Thymus (tissue), 11 donors: ENCODE data around the gene SLC33A1. TPM values are rescaled to one million over a fixed set of nuclear protein-coding genes. Genes with fewer than 3 reads are reported as not detected.

Source experiments
- DNase-seq, 9 donors: peaks; one replicate each; pipeline ENCODE4 v3.0.0-alpha.2; 2013; ENCODE audit warnings: low spot score in 9 of 9, low read depth in 6 of 9, missing footprints in 1 of 9
- H3K27ac ChIP-seq, 2 donors: one replicate each; pipeline ENCODE4 v1.5.1; 2013; ENCODE audit warnings: control low read depth in 1 of 2, low read depth in 1 of 2, low read length in 1 of 2, mild to moderate bottlenecking in 1 of 2, moderate library complexity in 1 of 2
- H3K27me3 ChIP-seq, 2 donors: one replicate each; pipeline ENCODE4 v1.5.1; 2013; ENCODE audit warnings: low read length in 1 of 2; ENCODE audit not compliant: control insufficient read depth in 2 of 2, insufficient read depth in 1 of 2
- H3K36me3 ChIP-seq, 2 donors: one replicate each; pipeline ENCODE4 v1.5.1; 2013; ENCODE audit warnings: low read length in 1 of 2, mild to moderate bottlenecking in 1 of 2, moderate library complexity in 1 of 2; ENCODE audit not compliant: control insufficient read depth in 2 of 2, insufficient read depth in 2 of 2
- H3K4me1 ChIP-seq, 2 donors: one replicate each; pipeline ENCODE4 v1.5.1; 2013; ENCODE audit warnings: low read length in 2 of 2; ENCODE audit not compliant: control insufficient read depth in 2 of 2, insufficient read depth in 2 of 2
- H3K4me3 ChIP-seq, 2 donors: one replicate each; pipeline ENCODE4 v1.5.1; 2013; ENCODE audit warnings: low read length in 2 of 2, control low read depth in 1 of 2, mild to moderate bottlenecking in 1 of 2
- H3K9me3 ChIP-seq, 2 donors: one replicate each; pipeline ENCODE4 v1.5.1; 2013; ENCODE audit warnings: low read length in 1 of 2, mild to moderate bottlenecking in 1 of 2; ENCODE audit not compliant: control insufficient read depth in 2 of 2, insufficient read depth in 1 of 2
- WGBS: extraction: QIAGEN DNeasy Blood & Tissue Kit; methylation state at CpG from one replicate; pipeline ENCODE4 v1.1.7; 2013; 5-methylcytosine and 5-hydroxymethylcytosine counted together
- polyA plus RNA-seq: library from polyadenylated mRNA; stranded (reverse); fragments of 200-250 nt; gene quantifications from one replicate; pipeline ENCODE4 v1.2.3, GENCODE V29; 2013
- total RNA-seq: library from RNA; stranded (reverse); fragments of 120-200 nt; gene quantifications from one replicate; pipeline ENCODE4 v1.2.4, GENCODE V29; 2013
- donor health status: healthy.

SLC33A1 gene
- total and polyA plus RNA-seq, 2 donors, result 13.9 to 26.6 TPM

DNA sequence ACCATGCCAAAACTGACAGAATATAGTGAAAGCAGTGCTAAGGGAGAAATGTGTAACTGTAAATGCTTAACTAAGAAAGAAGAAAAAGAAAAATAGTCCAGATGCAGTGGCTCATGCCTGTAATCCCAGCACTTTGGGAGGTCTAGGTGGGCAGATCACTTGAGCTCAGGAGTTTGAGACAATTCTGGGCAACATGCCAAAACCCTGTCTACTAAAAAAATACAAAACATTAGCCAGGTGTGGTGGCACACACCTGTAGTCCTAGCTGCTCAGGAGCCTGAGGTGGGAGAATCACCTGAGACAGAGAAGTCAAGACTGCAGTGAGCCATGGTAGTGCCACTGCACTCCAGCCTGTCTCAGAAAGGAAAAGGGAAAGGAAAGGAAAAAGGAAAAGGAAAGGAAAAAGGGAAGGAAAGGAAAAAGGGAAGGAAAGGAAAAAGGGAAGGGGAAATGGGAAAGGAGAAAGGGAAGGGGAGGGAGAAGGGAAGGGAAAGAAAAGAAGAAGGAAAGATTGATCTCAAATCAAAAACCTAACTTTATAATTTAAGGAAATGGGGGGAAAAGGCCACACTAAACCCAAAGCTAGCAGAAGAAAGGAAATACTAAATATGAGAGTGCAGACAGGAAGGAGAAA is 68.4 kb downstream of the SLC33A1 start:
- H3K27me3 ChIP-seq, result no peaks in the 10 kb centered on the region
- DNase-seq, result no peak

DNA sequence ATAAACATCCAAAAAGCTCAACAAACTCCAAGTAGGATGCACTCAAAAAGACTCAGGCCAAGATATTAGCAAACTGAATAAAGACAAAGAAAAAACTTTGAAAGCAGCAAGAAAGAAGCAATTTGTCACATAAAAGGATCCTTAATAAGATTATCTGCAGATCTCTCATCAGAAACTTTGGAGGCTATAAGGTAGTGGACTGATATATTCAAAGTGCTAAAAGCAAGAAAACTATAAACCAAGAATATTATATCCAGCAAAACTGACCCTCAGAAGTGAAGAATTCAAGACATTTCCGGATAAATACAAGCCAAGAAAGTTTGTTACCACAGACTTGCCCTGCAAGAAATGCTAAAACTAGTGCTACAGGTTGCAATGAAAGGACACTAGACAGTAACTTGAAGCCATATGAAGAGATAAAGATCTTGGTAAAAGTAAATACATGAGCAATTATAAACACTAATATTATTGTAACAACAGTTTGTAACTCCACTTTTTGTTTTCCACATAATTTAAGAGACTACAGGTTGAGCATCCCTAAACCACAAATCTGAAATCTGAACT is 71.8 kb downstream of the SLC33A1 start:
- DNase-seq, result no peak
- 98% methylated on average over 1 of the region's 1 CpG for WGBS
- H3K4me3 ChIP-seq, result no peak overlapping the region
- no peaks in the 10 kb centered on the region for H3K4me1 ChIP-seq
- H3K9me3 ChIP-seq, result peaks cover 0 to 3% of the 10 kb centered on the region in 2 donors
- peaks cover 0 to 2% of the 10 kb centered on the region in 2 donors for H3K36me3 ChIP-seq
- no peaks in the 10 kb centered on the region for H3K27me3 ChIP-seq
- H3K27ac ChIP-seq, result no peak overlapping the region

More for the DNA sequence above, 68.4 kb downstream of the SLC33A1 start:
- Histone ChIP-seq H3K36me3 (peaks cover 0 to 2% of the 10 kb centered on the region in 2 donors), H3K9me3 (peaks cover 0 to 3% of the 10 kb centered on the region in 2 donors), H3K27ac (no peak overlapping the region), H3K4me1 (no peaks in the 10 kb centered on the region), H3K4me3 (no peak overlapping the region)

DNA sequence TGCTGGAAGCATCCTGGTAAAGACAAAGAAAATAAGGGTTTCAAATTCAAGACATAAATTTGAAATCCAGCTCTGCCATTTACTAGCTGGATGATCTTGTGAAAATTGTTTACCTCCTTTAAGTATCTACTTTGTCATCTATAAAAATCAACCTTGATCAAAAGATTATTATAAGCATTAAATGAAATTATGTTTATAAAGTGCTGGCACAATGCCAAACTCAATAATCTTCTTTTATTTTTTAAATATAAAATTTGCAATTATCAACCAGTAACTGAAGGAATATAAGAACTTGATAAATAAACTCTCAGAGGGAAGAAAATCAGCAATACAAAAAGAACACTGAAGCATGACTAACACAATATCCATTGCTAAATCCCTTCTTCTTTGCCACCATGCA is 73.9 kb downstream of the SLC33A1 start:
- Histone ChIP-seq H3K4me3 (no peak overlapping the region), H3K27ac (no peak overlapping the region), H3K9me3 (peaks cover 0 to 3% of the 10 kb centered on the region in 2 donors), H3K36me3 (peaks cover 0 to 2% of the 10 kb centered on the region in 2 donors), H3K4me1 (no peaks in the 10 kb centered on the region), H3K27me3 (no peaks in the 10 kb centered on the region)
- no peak for DNase-seq

DNA sequence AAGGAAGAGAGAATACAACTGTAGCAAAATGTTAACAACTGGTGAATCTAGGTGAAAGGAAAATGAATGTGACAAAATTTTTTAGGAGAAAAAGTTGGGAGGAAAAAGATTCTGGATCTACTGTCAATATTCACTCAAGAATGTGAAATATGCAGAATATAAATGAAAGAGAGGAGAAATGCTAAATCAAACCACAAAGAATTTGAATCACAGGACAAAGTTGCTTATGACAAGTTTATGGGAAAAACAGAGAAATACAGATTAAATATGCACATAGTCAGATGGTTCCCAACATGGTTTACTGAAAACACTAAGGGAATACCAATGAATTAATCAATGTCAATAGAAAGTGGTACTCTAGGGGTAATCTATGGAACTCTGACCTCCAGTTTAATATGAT is 75.8 kb downstream of the SLC33A1 start:
- peaks cover 0 to 3% of the 10 kb centered on the region in 2 donors for H3K9me3 ChIP-seq
- H3K27me3 ChIP-seq, result no peaks in the 10 kb centered on the region
- DNase-seq, result no peak
- no peak overlapping the region for H3K27ac ChIP-seq
- no peaks in the 10 kb centered on the region for H3K4me1 ChIP-seq
- H3K36me3 ChIP-seq, result peaks cover 0 to 2% of the 10 kb centered on the region in 2 donors
- H3K4me3 ChIP-seq, result no peak overlapping the region

DNA sequence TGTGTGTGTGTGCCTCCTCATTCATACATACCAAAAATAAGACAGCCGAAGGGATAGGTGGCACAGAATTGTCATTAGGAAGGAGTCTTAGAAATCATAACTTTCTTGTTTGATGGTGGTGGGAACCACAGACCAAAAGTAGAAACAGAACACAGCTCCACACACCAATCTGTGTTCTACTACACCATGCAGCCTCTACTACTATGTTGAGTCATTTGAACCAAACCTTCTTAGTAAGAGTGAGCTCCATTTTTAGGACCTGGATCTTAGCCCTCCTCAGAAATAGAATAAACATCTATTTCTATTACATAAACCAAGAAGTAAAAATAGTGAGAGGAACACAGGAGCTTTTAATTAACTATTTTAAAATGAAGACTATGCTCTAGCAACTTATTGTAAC is 81.4 kb downstream of the SLC33A1 start:
- Histone ChIP-seq H3K36me3 (peaks cover 0 to 6% of the 10 kb centered on the region in 2 donors), H3K4me1 (no peaks in the 10 kb centered on the region)
- 100% methylated on average over 1 of the region's 1 CpG for WGBS

DNA sequence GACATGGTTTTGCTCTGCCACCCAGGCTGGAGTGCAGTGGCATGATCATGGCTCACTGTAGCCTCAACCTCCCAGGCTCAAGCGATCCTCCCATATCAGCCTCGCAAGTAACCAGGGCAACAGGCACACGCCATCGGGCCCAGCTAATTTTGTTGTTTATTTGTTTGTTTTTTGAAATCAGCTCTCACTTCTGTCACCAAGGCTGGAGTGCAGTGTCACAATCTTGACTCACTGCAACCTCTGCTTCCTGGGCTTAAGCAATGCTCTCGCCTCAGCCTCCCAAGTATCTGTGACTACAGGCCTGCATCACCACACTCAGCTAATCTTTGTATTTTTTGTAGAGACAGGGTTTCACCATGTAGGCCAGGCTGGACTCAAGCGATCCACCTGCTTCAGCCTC is 83.1 kb downstream of the SLC33A1 start:
- Histone ChIP-seq H3K4me3 (no peak overlapping the region), H3K4me1 (no peaks in the 10 kb centered on the region), H3K27me3 (no peaks in the 10 kb centered on the region), H3K36me3 (peaks cover 0 to 6% of the 10 kb centered on the region in 2 donors), H3K27ac (no peak overlapping the region), H3K9me3 (peaks cover 2 to 11% of the 10 kb centered on the region in 2 donors)
- WGBS, result 98% methylated on average over 6 of the region's 6 CpGs
- no peak for DNase-seq

More for the DNA sequence above, 81.4 kb downstream of the SLC33A1 start:
- Histone ChIP-seq H3K9me3 (peaks cover 2 to 11% of the 10 kb centered on the region in 2 donors), H3K4me3 (no peak overlapping the region), H3K27me3 (no peaks in the 10 kb centered on the region), H3K27ac (no peak overlapping the region)
- DNase-seq, result no peak

Other genes with a start within 250 kb of the SLC33A1 start
- 29.3 TPM for gene PLCH1, start 109.4 kb downstream of the SLC33A1 start, total RNA-seq
- gene PLCH1, start 109.4 kb downstream of the SLC33A1 start, polyA plus RNA-seq, result 7.6 TPM
- gene C3orf33, start 48.1 kb downstream of the SLC33A1 start, total RNA-seq, result 1.4 TPM
- 3.1 TPM for gene C3orf33, start 48.1 kb downstream of the SLC33A1 start, polyA plus RNA-seq
- 49.2 TPM for gene GMPS, start 16.2 kb upstream of the SLC33A1 start, total RNA-seq
- gene GMPS, start 16.2 kb upstream of the SLC33A1 start, polyA plus RNA-seq, result 23.9 TPM